AG04449 (cell line): ENCODE data around the gene ENO4.

Source experiments
- CTCF ChIA-PET: fragments of 350-600 bp; formaldehyde crosslinking; extraction: SDS; loops from one replicate; lab custom pipeline; 2021; ENCODE audit warnings: antibody characterized with exemption; lab: Yijun Ruan, JAX
- POLR2A ChIA-PET: fragments of 400-600, 350-600 bp; formaldehyde crosslinking; extraction: SDS; loops from one replicate; lab custom pipeline; 2020; ENCODE audit warnings: antibody characterized with exemption, inconsistent platforms; lab: Yijun Ruan, JAX
- DNase-seq: peaks from one replicate; pipeline ENCODE4 v3.0.0-alpha.2; 2010; ENCODE audit warnings: low read depth, low spot score
- H3K4me3 ChIP-seq: 2 replicates; pipeline ENCODE4 v1.5.1; 2011; ENCODE audit warnings: low read depth, mild to moderate bottlenecking, control low read depth, low read length
- TF ChIP-seq, protein P1 (sequence below): IDR thresholded peaks from one replicate; pipeline ENCODE4 v1.5.1; 2011; ENCODE audit warnings: mild to moderate bottlenecking, moderate library complexity, low read length, control low read depth, inconsistent platforms; ENCODE audit not compliant: insufficient read depth; ENCODE audit errors: missing control alignments

The ENO4 gene

DNA sequence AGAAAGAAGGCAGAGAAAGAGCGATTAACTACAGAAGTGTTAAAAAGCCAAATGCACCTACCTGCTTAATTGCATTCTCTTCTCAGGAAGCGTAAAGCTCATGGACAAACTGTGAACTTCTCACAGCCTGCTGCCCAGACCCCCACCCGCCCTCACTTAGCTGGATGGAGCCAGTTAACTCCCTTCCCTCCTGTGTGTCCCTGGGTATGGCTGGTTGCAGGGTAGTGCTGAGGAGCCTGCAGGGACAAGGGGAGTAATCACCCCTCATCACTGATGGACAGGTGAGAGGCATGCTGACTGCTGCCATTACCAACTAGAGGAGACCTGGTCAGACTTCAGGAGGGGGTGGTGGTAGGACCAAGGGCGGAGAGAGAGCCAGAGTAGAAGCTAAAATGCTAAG, 37.5 kb downstream of the ENO4 start:
- ChIA-PET CTCF (interaction anchor here (0.5 to 0.8 kb wide), 2 partner anchors 17 to 330 kb away, joined by 3 to 4 read pairs; no protein-coding TSS in a partner anchor), POLR2A (no interaction called here)
- TF ChIP-seq, protein P1, sequence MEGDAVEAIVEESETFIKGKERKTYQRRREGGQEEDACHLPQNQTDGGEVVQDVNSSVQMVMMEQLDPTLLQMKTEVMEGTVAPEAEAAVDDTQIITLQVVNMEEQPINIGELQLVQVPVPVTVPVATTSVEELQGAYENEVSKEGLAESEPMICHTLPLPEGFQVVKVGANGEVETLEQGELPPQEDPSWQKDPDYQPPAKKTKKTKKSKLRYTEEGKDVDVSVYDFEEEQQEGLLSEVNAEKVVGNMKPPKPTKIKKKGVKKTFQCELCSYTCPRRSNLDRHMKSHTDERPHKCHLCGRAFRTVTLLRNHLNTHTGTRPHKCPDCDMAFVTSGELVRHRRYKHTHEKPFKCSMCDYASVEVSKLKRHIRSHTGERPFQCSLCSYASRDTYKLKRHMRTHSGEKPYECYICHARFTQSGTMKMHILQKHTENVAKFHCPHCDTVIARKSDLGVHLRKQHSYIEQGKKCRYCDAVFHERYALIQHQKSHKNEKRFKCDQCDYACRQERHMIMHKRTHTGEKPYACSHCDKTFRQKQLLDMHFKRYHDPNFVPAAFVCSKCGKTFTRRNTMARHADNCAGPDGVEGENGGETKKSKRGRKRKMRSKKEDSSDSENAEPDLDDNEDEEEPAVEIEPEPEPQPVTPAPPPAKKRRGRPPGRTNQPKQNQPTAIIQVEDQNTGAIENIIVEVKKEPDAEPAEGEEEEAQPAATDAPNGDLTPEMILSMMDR: no peak
- no peak overlapping the region for H3K4me3 ChIP-seq
- no peak for DNase-seq

DNA sequence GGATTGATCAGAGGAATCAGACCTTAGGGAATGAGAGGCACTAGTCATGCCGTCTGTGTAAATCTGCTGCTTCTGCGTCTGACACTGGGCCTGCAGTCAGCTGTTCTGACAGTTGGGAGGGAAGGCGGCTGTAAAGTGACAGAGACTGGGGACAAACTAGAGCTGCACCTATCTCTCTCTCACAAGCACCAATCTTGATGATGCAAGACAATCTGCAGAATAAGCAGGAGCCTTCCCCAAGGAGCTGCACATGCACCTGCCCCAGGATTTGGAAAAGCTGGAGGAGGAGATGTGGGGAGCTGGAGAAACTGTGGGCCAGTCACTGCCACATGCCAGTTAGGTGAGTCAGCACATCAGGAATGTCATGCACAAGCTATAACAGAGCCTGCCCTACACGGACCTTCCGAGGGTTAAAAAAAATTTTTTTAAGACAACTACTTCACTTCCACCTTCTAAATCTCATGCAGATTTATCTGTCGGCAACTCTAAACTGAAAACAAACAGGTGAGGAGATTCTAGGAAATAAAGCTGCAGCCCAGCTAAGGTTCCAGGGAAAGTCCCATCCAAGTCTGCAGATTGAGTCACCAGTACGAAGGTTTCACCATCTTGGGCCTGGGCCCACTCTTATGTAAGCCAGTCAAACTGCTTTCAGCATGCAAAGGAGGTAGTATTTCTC, 39.2 kb downstream of the ENO4 start:
- DNase-seq: peak; percentile 37
- POLR2A ChIA-PET: no interaction called here
- CTCF ChIA-PET: interaction anchor here (1.3 to 1.8 kb wide), 2 partner anchors 91 to 100 kb away, joined by 3 to 8 read pairs; no protein-coding TSS in a partner anchor
- H3K4me3 ChIP-seq: no peak overlapping the region
- TF ChIP-seq, protein P1: no peak

- ChIA-PET CTCF (interaction anchor here (1.3 to 1.8 kb wide), 2 partner anchors 92 to 101 kb away, joined by 3 to 8 read pairs; no protein-coding TSS in a partner anchor), POLR2A (no interaction called here)
- DNase-seq: no peak
- H3K4me3 ChIP-seq: no peak overlapping the region
- TF ChIP-seq, protein P1: no peak
Measured at GRCh38 chr10:116889066-116889465, 39.8 kb downstream of the ENO4 start.

- POLR2A ChIA-PET: no interaction called here
- H3K4me3 ChIP-seq: no peak overlapping the region
- CTCF ChIA-PET: no interaction called here
- TF ChIP-seq, protein P1: no peak
- peak; percentile 45 for DNase-seq
Measured at GRCh38 chr10:116891208-116891607, 41.9 kb downstream of the ENO4 start.

DNA sequence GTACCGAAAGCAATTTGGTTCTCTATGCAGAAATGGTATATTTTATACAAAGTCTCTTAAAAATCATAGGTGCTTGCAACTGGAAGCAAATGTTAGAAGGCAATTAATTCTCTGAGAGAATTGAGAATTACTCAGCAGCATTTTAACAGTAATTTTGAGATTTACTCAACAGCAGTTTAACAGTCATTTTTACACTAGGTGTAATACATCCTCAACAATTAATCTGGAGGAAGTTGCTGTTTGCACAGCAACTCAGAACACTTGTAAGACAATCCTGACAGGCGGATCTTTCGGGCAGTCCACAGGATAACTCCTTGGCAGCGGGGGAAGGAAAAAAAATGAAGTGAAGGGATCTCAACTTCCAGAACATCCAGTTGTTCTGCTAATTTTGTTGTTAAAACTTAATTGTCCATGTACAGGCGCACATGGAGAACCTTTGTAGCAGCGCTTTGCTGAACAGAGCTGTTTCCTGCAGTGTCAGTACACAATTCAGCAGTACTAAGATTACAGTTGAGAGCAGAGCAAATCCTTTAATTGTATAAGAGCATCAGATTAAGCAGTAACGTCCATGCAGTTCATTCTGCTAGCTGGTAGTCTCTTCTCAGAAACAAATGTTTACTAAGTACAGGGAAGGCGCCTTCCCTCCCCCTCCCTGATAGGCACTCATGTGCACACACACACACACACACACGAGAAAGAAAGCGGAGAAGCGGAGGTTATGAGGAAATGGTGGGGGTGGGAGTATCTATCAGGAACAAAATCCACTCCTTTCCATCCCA, 43.8 kb downstream of the ENO4 start:
- H3K4me3 ChIP-seq: no peak overlapping the region
- TF ChIP-seq, protein P1: no peak
- ChIA-PET CTCF (no interaction called here), POLR2A (no interaction called here)
- DNase-seq: no peak

- CTCF ChIA-PET: no interaction called here
- POLR2A ChIA-PET: no interaction called here
- no peak overlapping the region for H3K4me3 ChIP-seq
- TF ChIP-seq, protein P1: no peak
- no peak for DNase-seq
Measured at GRCh38 chr10:116893686-116894037, 44.4 kb downstream of the ENO4 start.
